Measurements from ENCODE around the gene SIM1.

SIM1 gene

DNA sequence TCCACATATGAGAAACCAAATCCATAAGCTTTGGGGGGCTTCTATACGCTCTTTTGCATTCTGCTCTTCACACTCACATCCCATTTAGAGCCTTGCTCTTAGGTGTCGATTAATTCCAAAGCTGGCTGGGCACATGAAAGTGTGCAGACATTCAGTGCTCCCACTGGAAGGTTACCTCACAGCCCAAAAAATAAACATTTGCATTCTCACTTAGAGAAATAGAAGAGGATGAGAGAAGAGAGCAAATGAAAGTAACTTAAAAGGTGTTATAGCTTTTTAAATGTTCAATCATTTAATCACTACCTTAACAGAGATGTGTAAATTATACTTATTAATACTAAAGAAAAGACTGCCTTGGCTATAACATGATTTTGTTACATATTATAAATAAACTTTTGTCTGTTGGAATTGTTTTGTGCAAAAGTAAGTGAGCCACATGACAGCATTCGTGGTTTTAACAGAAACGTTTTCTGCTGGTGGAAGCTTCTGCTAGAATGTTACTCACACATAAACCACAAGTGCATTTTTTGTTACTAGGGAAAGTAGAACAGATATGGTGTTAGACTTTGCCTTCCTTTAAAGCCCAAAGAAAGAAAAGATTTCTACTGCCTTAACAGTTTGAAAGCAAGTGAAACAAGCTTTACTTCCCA, 116.7 kb downstream of the SIM1 start:
- DNase-seq, result no peak

DNA sequence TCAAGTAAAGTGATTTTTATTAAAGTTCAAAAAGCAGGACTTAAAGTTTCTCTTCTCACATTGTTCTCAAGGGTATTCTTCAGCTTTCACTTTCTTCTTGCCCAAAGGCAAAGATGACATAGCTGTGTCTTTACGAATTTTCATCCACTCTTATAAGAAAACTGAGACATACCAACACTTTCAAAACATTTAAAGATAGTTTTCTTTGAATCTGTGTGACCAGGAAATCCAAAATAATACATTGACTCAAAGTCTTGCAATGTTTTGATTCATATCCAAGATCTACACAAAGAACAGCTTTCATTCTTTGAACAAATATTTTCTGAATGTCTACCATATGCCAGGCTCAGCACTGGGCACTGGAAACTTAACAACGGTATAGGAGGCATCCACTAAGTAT, 117.9 kb downstream of the SIM1 start:
- no peak for DNase-seq

DNA sequence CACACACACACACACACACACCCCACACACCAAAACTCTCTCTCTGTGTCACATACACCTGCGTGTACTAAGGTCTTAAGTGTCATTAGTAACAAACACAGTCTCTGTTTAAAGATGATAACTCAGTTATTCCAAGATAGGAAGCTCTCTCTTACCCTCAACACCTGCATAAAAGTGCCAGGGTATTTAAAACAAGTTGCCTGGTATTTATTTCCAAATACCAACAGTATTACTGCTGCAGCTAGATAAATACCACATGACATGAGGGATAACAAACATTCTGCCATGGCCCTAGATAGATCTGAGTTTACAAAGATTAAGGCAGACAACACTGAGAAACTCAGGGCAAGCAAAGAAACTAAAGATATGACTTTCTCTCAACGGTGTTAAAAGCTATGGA, 118.5 kb downstream of the SIM1 start:
- DNase-seq, result no peak

DNA sequence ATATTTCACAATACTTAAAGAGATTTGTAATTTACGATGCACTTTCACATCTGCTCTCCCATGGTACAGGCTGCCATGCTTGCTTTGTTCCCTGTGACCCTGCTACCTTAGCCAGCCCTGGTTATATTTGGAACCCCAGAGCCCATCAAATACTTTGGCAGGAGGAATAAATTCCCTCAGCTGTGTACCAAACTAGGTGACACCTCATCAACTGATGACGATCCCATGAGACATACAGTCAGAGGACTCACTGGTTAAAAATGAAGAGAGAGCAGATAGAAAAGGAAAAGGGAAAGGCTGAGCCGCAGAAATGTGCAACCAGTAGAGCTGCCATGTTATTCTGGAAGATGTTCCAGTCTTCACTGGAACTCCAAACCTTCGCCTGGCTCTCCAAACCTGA, 120.0 kb downstream of the SIM1 start:
- DNase-seq, result no peak

DNA sequence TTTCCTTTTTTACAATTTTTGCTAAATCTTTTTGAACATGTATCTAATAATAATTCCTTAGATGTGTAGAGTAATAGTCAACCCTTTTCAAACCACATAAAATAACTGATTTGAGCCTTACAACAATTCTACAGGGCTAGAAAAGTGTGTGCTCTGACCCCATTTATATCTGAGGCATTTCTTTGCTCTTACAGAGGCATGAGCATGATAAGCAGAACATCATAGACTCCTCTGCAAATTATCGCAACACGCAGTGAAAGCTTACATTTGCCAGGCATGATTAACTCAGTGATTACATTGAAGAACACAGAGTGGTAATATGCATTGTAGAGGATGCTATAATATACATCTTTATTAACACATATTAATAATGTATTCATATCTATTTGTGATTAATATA, 120.4 kb downstream of the SIM1 start:
- no peak for DNase-seq

DNA sequence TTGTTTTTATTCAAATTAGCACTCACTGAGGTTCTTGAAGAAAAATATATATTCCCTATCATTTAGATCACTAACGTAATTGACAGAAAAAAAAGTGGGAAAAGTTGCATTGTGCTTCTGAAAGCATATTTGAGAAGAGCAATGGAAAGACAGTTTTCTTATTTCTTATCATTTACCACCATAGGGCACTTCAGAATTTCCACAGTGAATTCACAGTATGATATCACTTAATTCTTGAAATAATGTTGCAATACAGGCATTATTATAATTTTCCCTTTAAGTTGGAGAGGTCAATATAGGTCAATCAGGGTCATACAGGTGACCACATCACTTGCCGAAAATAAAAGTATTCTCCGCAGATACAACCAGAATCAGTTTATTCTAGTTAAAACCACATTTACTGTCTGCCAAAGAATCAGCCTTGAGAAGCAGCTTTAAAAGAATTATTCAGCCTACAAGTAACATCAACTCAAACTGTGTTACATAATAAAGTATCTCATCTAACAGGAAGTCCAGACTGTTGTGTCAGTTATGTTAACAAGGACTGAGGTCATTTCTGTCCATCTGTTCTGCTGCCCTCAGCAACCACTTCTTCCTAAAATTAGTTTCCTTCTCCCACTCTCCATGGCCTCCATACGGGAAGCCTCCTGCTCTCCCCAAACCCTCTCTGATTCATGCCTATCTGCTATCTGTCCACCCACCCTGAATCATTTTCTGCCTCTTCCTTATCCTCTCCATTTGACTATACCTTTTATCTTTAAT, 121.2 kb downstream of the SIM1 start:
- no peak for DNase-seq

DNA sequence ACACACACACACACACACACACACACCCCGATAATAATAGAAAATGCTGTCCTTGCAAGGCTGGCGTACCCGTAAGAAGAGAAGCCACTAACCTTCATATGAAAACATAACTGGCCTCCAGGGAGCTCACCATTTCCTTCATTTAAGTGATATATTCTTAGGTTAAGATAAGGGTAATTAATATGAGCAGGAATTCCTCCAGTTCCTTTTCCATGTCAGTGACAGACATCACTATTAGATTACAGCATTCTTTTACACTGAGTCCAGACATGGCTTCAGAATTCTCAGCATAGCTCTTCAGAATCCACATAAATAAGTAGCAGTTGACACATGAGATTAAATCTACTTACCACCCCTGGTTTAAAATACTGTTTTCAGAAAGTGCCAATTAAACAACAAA, 121.9 kb downstream of the SIM1 start:
- DNase-seq, result no peak

DNA sequence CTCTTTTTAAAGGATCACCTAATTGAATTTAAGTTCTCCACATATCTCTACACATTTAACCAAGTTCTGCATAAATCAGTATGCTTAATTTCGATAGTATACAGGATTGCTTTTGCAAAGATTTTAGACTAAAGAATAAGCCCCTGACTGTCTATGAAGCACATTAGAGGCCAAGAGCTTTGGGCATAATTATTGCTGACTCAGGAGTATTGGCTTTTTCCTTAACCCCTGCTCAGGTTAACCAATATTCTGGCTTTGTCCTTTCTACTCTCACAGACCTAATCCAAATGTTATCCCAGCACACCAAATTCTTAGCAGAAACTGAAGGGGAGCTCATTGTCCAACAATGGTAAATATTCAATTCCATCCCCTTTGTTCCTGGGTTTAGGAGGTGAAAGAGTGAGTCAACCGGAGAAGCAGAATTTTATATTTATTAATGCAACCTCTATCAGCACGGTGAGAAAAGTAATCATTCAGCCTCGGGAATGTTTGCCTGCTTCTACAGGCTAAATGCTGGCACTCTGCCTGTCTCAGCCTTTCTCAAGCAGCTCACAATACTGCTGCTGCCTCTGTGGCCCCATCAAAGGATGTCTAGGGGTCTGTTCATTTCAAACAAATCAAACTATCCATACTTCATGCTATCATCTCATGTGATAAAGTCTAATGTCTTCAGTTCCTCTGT, 125.0 kb downstream of the SIM1 start:
- no peak for DNase-seq

DNA sequence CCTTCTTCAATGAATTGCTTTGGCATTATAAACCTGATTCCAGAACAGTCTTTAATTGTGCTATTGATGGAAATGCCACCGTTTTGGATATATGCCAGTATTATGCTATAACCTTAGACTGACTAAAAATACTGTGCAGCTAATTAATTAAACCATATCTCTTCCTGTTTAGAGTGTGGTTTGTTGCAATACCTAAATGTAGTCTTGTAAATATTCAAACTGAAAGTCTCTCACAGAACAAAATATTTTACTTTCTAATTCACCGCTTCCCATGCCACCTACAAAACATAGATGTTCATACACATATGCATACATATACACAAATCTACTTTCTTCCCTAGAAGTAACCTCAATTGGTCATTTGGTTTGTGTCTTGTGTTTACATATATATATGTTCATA, 126.6 kb downstream of the SIM1 start:
- DNase-seq, result no peak

DNA sequence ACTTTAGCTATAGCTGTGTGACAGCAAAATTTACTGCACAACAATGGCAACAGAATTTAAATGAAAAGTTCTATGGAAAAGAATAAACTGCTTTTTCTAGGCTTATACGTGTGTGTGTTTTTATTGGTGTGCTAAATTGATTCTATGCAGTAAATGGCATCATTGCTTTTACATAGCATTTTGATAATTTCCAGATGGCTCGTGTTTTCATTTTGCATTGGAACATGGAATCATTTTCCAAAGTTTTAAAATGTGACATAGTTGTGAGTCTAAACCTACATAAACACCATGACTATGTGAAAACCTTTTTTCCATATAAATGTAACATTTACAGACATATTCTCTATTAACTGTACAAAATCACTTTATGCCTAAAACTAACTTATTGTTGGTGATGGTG, 127.8 kb downstream of the SIM1 start:
- DNase-seq, result no peak

DNA sequence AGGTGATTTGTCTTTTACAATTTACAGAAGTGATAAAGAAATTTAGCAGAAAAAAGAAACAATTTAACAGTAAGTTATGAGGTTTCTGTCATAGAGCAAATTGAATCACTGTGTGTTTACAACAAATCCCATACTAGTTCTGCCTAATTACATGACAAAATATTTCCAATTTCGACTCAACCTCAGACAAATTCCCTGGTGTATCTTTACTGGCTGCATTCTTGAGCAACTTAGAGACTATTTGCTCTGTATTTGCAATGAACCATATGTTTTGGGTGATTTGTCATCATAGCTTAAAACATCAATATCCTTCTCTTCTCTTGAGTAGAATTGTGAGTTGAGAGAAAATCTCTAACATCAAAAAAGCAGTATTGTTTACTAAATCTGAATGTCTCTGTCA, 128.7 kb downstream of the SIM1 start:
- DNase-seq, result no peak

All from right forelimb (tissue), 1 donor.